WERI-Rb-1 (cell line): ENCODE measurements around the gene CDK2.
A peak's percentile ranks its signal among the peaks of the same experiment; 100 is the strongest.

Source experiments
- DNase-seq: peaks from one replicate; pipeline ENCODE4 v3.0.0-alpha.2; 2020
- H3K27ac ChIP-seq: fragments of 250-450 bp; sonication (Bioruptor Pico); 2 replicates; pipeline ENCODE4 v1.5.1; 2020; ENCODE audit warnings: mild to moderate bottlenecking, moderate library complexity
- H3K27me3 ChIP-seq: fragments of 250-450 bp; sonication (Bioruptor Pico); 2 replicates; pipeline ENCODE4 v1.5.1; 2021; ENCODE audit warnings: mild to moderate bottlenecking, low read depth, moderate library complexity; ENCODE audit not compliant: insufficient read depth, severe bottlenecking
- H3K36me3 ChIP-seq: fragments of 250-450 bp; sonication (Bioruptor Pico); 2 replicates; pipeline ENCODE4 v1.5.1; 2020; ENCODE audit warnings: mild to moderate bottlenecking, moderate library complexity
- H3K4me3 ChIP-seq: 2 replicates; pipeline ENCODE4 v1.5.1; 2011; ENCODE audit warnings: low read depth, mild to moderate bottlenecking, control low read depth, low read length
- H3K9me3 ChIP-seq: fragments of 250-450 bp; sonication (Bioruptor Pico); 2 replicates; pipeline ENCODE4 v1.5.1; 2021; ENCODE audit warnings: mild to moderate bottlenecking, moderate library complexity; ENCODE audit not compliant: severe bottlenecking
- TF ChIP-seq, protein P1 (sequence below): IDR thresholded peaks from 2 replicates; pipeline ENCODE4 v1.5.1; 2011; ENCODE audit warnings: low read depth, mild to moderate bottlenecking, control low read depth, inconsistent platforms, low read length

CDK2 gene

GRCh38 chr12:55926738-55927587 lies 39.7 kb upstream of the CDK2 start:
- TF ChIP-seq, protein P1, sequence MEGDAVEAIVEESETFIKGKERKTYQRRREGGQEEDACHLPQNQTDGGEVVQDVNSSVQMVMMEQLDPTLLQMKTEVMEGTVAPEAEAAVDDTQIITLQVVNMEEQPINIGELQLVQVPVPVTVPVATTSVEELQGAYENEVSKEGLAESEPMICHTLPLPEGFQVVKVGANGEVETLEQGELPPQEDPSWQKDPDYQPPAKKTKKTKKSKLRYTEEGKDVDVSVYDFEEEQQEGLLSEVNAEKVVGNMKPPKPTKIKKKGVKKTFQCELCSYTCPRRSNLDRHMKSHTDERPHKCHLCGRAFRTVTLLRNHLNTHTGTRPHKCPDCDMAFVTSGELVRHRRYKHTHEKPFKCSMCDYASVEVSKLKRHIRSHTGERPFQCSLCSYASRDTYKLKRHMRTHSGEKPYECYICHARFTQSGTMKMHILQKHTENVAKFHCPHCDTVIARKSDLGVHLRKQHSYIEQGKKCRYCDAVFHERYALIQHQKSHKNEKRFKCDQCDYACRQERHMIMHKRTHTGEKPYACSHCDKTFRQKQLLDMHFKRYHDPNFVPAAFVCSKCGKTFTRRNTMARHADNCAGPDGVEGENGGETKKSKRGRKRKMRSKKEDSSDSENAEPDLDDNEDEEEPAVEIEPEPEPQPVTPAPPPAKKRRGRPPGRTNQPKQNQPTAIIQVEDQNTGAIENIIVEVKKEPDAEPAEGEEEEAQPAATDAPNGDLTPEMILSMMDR, result peak; percentile 72
- Histone ChIP-seq H3K27ac (peak overlapping the region; percentile 88), H3K27me3 (no peaks in the 10 kb centered on the region), H3K36me3 (peaks cover 13% of the 10 kb centered on the region; the same call in 1 of the 2 replicates), H3K4me3 (peak overlapping the region; percentile 79), H3K9me3 (no peaks in the 10 kb centered on the region)
- peak; percentile 91 for DNase-seq

- TF ChIP-seq, protein P1, result no peak
- Histone ChIP-seq H3K27ac (peak within 1 kb of the TSS; percentile 88), H3K36me3 (peaks cover 10% of the 10 kb centered on the region; the same call in 1 of the 2 replicates), H3K4me3 (peak within 1 kb of the TSS; percentile 79), H3K27me3 (no peaks in the 10 kb centered on the region), H3K9me3 (no peaks in the 10 kb centered on the region)
- DNase-seq, result peak; percentile 69
Observed at GRCh38 chr12:55927588-55928502, 38.8 kb upstream of the CDK2 start, which contains the start of gene PYM1. PYM1 (minus strand) TSS chr12:55927894; CDS start chr12:55927761, 133 bp downstream.

DNA sequence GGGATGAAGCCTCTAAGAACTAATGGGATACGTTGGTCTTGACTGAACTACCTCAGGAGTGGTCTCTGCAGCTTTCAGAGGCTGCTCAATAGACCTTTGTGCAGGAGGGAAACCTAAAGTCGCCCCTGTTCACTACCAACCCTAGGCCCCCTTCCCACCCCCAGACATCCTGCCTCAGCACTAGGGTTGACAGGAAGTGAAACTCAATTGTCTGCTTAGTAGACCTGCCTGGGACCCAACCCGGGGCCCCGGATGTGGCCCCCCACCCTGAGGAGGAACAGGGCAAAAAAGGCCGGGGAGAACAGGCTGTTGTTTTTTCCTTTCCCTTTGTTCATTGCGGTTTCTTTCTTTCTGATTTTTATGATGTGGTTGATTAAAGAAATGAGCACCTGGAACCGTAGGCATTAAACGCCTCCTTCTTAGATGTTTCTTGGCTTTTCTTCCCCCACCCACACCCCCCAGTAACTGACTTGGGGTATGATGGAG lies 37.3 kb upstream of the CDK2 start:
- Histone ChIP-seq H3K36me3 (peaks cover 6% of the 10 kb centered on the region; the same call in 1 of the 2 replicates), H3K4me3 (no peak overlapping the region), H3K27me3 (no peaks in the 10 kb centered on the region), H3K9me3 (no peaks in the 10 kb centered on the region), H3K27ac (no peak overlapping the region)
- DNase-seq, result no peak
- TF ChIP-seq, protein P1, result no peak

- Histone ChIP-seq H3K27ac (no peak within 1 kb of the TSS), H3K4me3 (peak within 1 kb of the TSS; percentile 59), H3K9me3 (no peaks in the 10 kb centered on the region), H3K36me3 (no peaks in the 10 kb centered on the region), H3K27me3 (no peaks in the 10 kb centered on the region)
- TF ChIP-seq, protein P1, result peak; percentile 57
- DNase-seq, result peak; percentile 46
Observed at GRCh38 chr12:55930771-55931316, 35.8 kb upstream of the CDK2 start, which contains the start of gene DGKA. DGKA (plus strand) TSS chr12:55931162; CDS start chr12:55936504, 5,342 bp downstream.

DNA sequence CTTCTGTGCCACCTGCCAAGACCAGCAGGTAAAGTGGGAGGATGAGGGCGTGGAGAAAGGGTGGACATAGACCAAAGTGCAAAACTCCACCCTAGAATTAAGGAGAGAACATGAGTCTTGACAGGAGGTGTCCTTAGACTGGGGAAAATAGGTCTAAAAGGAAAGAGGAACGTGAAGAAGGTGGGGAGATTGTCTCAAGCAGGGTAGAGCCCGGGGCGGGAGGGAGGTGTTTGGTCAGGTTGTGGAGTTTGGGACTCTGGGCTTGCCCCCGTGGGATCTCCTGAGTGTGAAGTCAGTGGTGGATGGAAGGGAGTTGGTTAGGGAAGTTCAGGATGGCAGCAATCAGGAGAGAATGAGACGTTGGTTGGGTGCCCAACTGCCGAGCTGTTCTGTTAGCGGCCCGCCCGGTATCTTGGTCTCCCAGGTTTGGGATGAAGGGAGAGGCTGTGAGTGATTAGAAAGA lies 35.3 kb upstream of the CDK2 start:
- Histone ChIP-seq H3K36me3 (no peaks in the 10 kb centered on the region), H3K27ac (no peak overlapping the region), H3K27me3 (no peaks in the 10 kb centered on the region), H3K9me3 (no peaks in the 10 kb centered on the region), H3K4me3 (peak overlapping the region; percentile 59)
- no peak for DNase-seq
- TF ChIP-seq, protein P1, result no peak
